GM21367 (cell line): Measurements from ENCODE around the gene ATXN3.

Experiments
- ATAC-seq: cut with Tn5 transposase; IDR thresholded peaks from one replicate; pipeline ENCODE4 v1.9.1; 2021; ENCODE audit not compliant: unreplicated experiment

The ATXN3 gene

GRCh38 chr14:92010644-92011043, 95.7 kb downstream of the ATXN3 start:
- no peak for ATAC-seq

- ATAC-seq = no peak
These were observed 96.8 kb downstream of the ATXN3 start for GRCh38 chr14:92009604-92010003.
